ENCODE results near the gene PTRH2. TPM values are rescaled to one million over a fixed set of nuclear protein-coding genes. Genes with fewer than 3 reads are reported as not detected.

The PTRH2 gene
- total RNA-seq, 4 donors from 2014 or later, result 14.5 to 33.7 (median 20.0) TPM

GRCh38 chr17:59753522-59754467, 46.6 kb upstream of the PTRH2 start:
- Histone ChIP-seq H3K36me3 (no peaks in the 10 kb centered on the region), H3K27ac (peak overlapping the region; percentile 60 to 85 (median 77)), H3K9me3 (no peaks in the 10 kb centered on the region), H3K27me3 (no peaks in the 10 kb centered on the region), H3K4me1 (peaks cover 6 to 32% (median 14%) of the 10 kb centered on the region in 4 donors), H3K4me3 (peak overlapping the region in 1 of 4 donors; percentile 35)
- intact Hi-C loops (cut with DNase I; ENCODE audit: low total_unique reads) (no loop called here), in situ Hi-C loops (cut with MboI; ENCODE audit: low pct_ligation_motif_present in 1 of 4, low pct_unique_long_range_greater_than_20kb in 1 of 4, low sequenced_read_pairs in 3 of 4) (no loop called here)
- TF ChIP-seq EP300 (IDR thresholded peaks at IDR 0.05; ENCODE audit: low read depth) (no peak), POLR2AphosphoS5 (IDR thresholded peaks at IDR 0.05) (peak in 2 of 3 donors; percentile 32 to 38), CTCF (IDR thresholded peaks at IDR 0.05) (peak; percentile 67 to 88 (median 70)), POLR2A (IDR thresholded peaks at IDR 0.05) (no peak)
- WGBS, 2 donors (ENCODE audit: low coverage in 1 of 2), result 18 to 22% methylated on average over 3 of the region's 3 CpGs
- no peak for DNase-seq

- Histone ChIP-seq H3K27ac (peak overlapping the region; percentile 60 to 85 (median 77)), H3K27me3 (no peaks in the 10 kb centered on the region), H3K4me1 (peaks cover 6 to 33% (median 14%) of the 10 kb centered on the region in 4 donors), H3K9me3 (no peaks in the 10 kb centered on the region), H3K36me3 (no peaks in the 10 kb centered on the region), H3K4me3 (no peak overlapping the region)
- no peak for DNase-seq
- TF ChIP-seq POLR2A (IDR thresholded peaks at IDR 0.05), result no peak
- TF ChIP-seq EP300 (IDR thresholded peaks at IDR 0.05; ENCODE audit: low read depth), result no peak
- no peak for TF ChIP-seq POLR2AphosphoS5 (IDR thresholded peaks at IDR 0.05)
- no peak for TF ChIP-seq CTCF (IDR thresholded peaks at IDR 0.05)
- in situ Hi-C loops (cut with MboI; ENCODE audit: low pct_ligation_motif_present in 1 of 4, low pct_unique_long_range_greater_than_20kb in 1 of 4, low sequenced_read_pairs in 3 of 4), result no loop called here
- intact Hi-C loops (cut with DNase I; ENCODE audit: low total_unique reads), result no loop called here
- 81% methylated on average over 7 of the region's 7 CpGs; no CpG with 5 or more reads in 1 of the 2 donors for WGBS, 2 donors (ENCODE audit: low coverage in 1 of 2)
These were observed 45.7 kb upstream of the PTRH2 start for GRCh38 chr17:59752922-59753321.

- H3K36me3 ChIP-seq, result no peaks in the 10 kb centered on the region
- DNase-seq, result no peak
- H3K4me3 ChIP-seq, result no peak overlapping the region
- peaks cover 6 to 33% (median 14%) of the 10 kb centered on the region in 4 donors for H3K4me1 ChIP-seq
- TF ChIP-seq EP300 (IDR thresholded peaks at IDR 0.05; ENCODE audit: low read depth) (no peak), POLR2A (IDR thresholded peaks at IDR 0.05) (no peak), CTCF (IDR thresholded peaks at IDR 0.05) (no peak), POLR2AphosphoS5 (IDR thresholded peaks at IDR 0.05) (no peak)
- intact Hi-C loops (cut with DNase I; ENCODE audit: low total_unique reads) (no loop called here), in situ Hi-C loops (cut with MboI; ENCODE audit: low pct_ligation_motif_present in 1 of 4, low pct_unique_long_range_greater_than_20kb in 1 of 4, low sequenced_read_pairs in 3 of 4) (no loop called here)
- H3K9me3 ChIP-seq, result no peaks in the 10 kb centered on the region
- peak overlapping the region in 2 of 4 donors; percentile 24 to 77 for H3K27ac ChIP-seq
- H3K27me3 ChIP-seq, result no peaks in the 10 kb centered on the region
These were observed 45.2 kb upstream of the PTRH2 start for GRCh38 chr17:59752446-59752845.

- H3K27me3 ChIP-seq, result no peaks in the 10 kb centered on the region
- WGBS, 2 donors (ENCODE audit: low coverage in 1 of 2), result 80 to 85% methylated on average over 5 to 11 of the region's 11 CpGs
- H3K4me3 ChIP-seq, result no peak overlapping the region
- H3K9me3 ChIP-seq, result no peaks in the 10 kb centered on the region
- in situ Hi-C loops (cut with MboI; ENCODE audit: low pct_ligation_motif_present in 1 of 4, low pct_unique_long_range_greater_than_20kb in 1 of 4, low sequenced_read_pairs in 3 of 4) (no loop called here), intact Hi-C loops (cut with DNase I; ENCODE audit: low total_unique reads) (no loop called here)
- no peak for TF ChIP-seq CTCF (IDR thresholded peaks at IDR 0.05)
- TF ChIP-seq EP300 (IDR thresholded peaks at IDR 0.05; ENCODE audit: low read depth), result no peak
- TF ChIP-seq POLR2AphosphoS5 (IDR thresholded peaks at IDR 0.05), result no peak
- no peak for TF ChIP-seq POLR2A (IDR thresholded peaks at IDR 0.05)
- H3K4me1 ChIP-seq, result peaks cover 6 to 33% (median 14%) of the 10 kb centered on the region in 4 donors
- no peaks in the 10 kb centered on the region for H3K36me3 ChIP-seq
- DNase-seq, result no peak
- peak overlapping the region in 1 of 4 donors; percentile 24 for H3K27ac ChIP-seq
These were observed 44.8 kb upstream of the PTRH2 start for GRCh38 chr17:59751955-59752413.

Measured in transverse colon (tissue), 4 donors.